ENCODE results near the gene FYB2.

The FYB2 gene

DNA sequence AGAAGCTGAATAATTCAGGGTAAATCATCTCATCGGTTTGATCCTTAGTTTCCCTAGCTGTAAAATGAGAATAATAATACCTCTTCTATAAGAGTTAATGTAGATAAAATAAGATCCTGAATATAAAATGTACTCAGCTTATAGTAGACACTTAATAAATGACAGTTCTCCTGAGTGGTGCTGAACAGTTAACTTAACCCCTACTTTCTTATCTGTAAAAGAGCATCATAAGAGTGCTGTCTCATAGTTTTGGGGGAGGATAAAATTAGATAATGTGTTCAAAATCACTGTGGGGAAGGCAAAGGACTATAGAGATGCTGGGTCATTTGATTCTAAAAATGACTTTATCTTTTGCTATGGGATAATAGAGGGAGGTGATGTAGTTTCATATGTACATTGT, 36.0 kb upstream of the FYB2 start:
- no peak overlapping the region for H2AFZ ChIP-seq (ENCODE audit: low read depth)
- no peaks in the 10 kb centered on the region for H3K27me3 ChIP-seq (ENCODE audit: insufficient read depth, low read depth)
- H3K36me3 ChIP-seq (ENCODE audit: insufficient read depth), result no peaks in the 10 kb centered on the region
- no peak overlapping the region for H3K4me3 ChIP-seq (IDR thresholded peaks at IDR 0.05; ENCODE audit: insufficient read depth, low read depth, low read length)
- TF ChIP-seq, protein P1, sequence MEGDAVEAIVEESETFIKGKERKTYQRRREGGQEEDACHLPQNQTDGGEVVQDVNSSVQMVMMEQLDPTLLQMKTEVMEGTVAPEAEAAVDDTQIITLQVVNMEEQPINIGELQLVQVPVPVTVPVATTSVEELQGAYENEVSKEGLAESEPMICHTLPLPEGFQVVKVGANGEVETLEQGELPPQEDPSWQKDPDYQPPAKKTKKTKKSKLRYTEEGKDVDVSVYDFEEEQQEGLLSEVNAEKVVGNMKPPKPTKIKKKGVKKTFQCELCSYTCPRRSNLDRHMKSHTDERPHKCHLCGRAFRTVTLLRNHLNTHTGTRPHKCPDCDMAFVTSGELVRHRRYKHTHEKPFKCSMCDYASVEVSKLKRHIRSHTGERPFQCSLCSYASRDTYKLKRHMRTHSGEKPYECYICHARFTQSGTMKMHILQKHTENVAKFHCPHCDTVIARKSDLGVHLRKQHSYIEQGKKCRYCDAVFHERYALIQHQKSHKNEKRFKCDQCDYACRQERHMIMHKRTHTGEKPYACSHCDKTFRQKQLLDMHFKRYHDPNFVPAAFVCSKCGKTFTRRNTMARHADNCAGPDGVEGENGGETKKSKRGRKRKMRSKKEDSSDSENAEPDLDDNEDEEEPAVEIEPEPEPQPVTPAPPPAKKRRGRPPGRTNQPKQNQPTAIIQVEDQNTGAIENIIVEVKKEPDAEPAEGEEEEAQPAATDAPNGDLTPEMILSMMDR (conservative IDR thresholded peaks at IDR 0.05; ENCODE audit: low read depth, low read length), result no peak
- no peaks in the 10 kb centered on the region for H3K79me2 ChIP-seq (ENCODE audit: insufficient read depth, low read depth)
- H3K27ac ChIP-seq, result no peak overlapping the region
- no peaks in the 10 kb centered on the region for H3K4me1 ChIP-seq (ENCODE audit: low read depth, poor library complexity, severe bottlenecking)
- no peaks in the 10 kb centered on the region for H4K20me1 ChIP-seq (ENCODE audit: insufficient read depth)
- H3K4me2 ChIP-seq, result no peak overlapping the region
- H3K9ac ChIP-seq, result no peak overlapping the region

DNA sequence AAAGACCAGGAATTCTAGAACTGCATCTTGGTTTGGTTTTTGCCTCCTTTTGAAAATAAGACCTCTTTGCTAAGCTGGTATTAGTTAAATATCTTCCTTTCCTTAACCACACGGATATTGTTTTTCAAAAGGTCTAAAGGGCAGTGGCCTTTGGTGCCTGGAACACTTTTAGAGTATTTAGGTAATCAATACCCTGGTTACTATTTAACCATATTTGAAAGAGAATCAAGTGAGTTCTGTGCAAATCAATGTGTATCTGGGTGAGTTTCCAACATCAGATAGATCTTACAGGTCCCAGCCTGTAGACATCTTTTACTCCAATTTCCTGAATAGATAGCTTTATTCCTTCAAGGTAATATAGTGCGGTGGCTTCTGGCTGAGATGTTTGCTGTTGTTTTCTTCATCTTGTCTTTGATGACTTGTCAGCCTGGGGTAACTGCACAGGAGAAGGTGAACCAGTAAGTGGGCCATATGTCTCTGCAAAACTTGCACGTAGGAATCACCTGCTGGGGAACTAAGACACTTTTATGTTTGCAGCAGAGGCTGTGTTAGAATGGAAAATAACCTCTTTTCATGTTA, 35.4 kb upstream of the FYB2 start, which contains the start of gene C8A:
TSS of gene C8A (plus strand) at position 277 of the 579 bp plus-strand sequence. CDS start at position 382, 105 bp downstream.
- Histone ChIP-seq H3K4me3 (IDR thresholded peaks at IDR 0.05; ENCODE audit: insufficient read depth, low read depth, low read length) (no peak within 1 kb of the TSS), H3K27ac (no peak within 1 kb of the TSS), H3K79me2 (ENCODE audit: insufficient read depth, low read depth) (no peaks in the 10 kb centered on the region), H3K9ac (no peak within 1 kb of the TSS), H3K4me2 (no peak within 1 kb of the TSS), H4K20me1 (ENCODE audit: insufficient read depth) (no peaks in the 10 kb centered on the region), H3K27me3 (ENCODE audit: insufficient read depth, low read depth) (no peaks in the 10 kb centered on the region), H2AFZ (ENCODE audit: low read depth) (no peak within 1 kb of the TSS), H3K36me3 (ENCODE audit: insufficient read depth) (no peaks in the 10 kb centered on the region), H3K4me1 (ENCODE audit: low read depth, poor library complexity, severe bottlenecking) (no peaks in the 10 kb centered on the region)
- TF ChIP-seq, protein P1 (conservative IDR thresholded peaks at IDR 0.05; ENCODE audit: low read depth, low read length), result no peak

DNA sequence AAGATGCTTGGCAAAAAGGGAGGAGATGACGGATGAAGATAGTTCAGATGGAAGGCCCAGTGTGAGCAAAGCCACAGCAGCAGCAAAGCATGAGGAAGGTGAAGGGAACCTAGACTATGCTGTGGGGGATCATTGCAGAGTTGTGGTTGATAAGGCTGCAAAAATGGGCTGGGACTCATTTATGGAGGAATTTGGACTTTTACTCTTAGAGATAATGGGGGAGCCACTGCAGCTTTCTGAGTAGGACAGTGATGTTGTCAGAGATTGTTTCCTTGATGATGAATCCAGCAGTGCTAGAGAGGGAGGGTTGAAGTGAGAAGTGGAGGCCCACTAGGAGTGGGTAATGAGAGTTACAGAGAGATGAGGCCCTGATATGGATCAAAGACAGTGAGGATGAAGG, 33.3 kb upstream of the FYB2 start:
- no peaks in the 10 kb centered on the region for H4K20me1 ChIP-seq (ENCODE audit: insufficient read depth)
- H2AFZ ChIP-seq (ENCODE audit: low read depth), result no peak overlapping the region
- H3K79me2 ChIP-seq (ENCODE audit: insufficient read depth, low read depth), result no peaks in the 10 kb centered on the region
- H3K4me2 ChIP-seq, result no peak overlapping the region
- H3K9ac ChIP-seq, result no peak overlapping the region
- H3K27me3 ChIP-seq (ENCODE audit: insufficient read depth, low read depth), result no peaks in the 10 kb centered on the region
- H3K27ac ChIP-seq, result no peak overlapping the region
- H3K36me3 ChIP-seq (ENCODE audit: insufficient read depth), result no peaks in the 10 kb centered on the region
- TF ChIP-seq, protein P1 (conservative IDR thresholded peaks at IDR 0.05; ENCODE audit: low read depth, low read length), result no peak
- no peak overlapping the region for H3K4me3 ChIP-seq (IDR thresholded peaks at IDR 0.05; ENCODE audit: insufficient read depth, low read depth, low read length)
- H3K4me1 ChIP-seq (ENCODE audit: low read depth, poor library complexity, severe bottlenecking), result no peaks in the 10 kb centered on the region

DNA sequence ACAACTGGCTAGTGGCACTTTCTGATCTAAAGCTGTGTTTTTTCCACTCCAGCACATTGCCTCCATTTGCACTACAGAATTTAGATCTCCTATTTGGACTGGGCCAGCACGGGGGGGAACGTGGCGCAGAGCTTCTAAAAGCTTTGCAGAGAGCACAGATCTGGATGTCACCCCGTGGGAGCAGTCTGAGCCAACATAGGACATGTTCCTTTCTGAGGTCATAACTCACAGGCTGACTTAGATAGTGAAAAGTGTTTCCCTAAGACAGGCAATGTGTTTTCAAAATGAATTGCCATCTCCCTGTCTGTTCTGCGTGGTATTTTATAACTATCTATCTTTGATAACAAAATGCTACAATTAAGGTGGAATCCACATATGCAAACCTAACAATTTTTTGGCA, 31.7 kb upstream of the FYB2 start:
- H3K4me2 ChIP-seq, result no peak overlapping the region
- H3K27me3 ChIP-seq (ENCODE audit: insufficient read depth, low read depth), result no peaks in the 10 kb centered on the region
- no peaks in the 10 kb centered on the region for H4K20me1 ChIP-seq (ENCODE audit: insufficient read depth)
- no peak overlapping the region for H3K4me3 ChIP-seq (IDR thresholded peaks at IDR 0.05; ENCODE audit: insufficient read depth, low read depth, low read length)
- H3K27ac ChIP-seq, result no peak overlapping the region
- no peaks in the 10 kb centered on the region for H3K36me3 ChIP-seq (ENCODE audit: insufficient read depth)
- H3K79me2 ChIP-seq (ENCODE audit: insufficient read depth, low read depth), result no peaks in the 10 kb centered on the region
- no peaks in the 10 kb centered on the region for H3K4me1 ChIP-seq (ENCODE audit: low read depth, poor library complexity, severe bottlenecking)
- no peak overlapping the region for H3K9ac ChIP-seq
- no peak overlapping the region for H2AFZ ChIP-seq (ENCODE audit: low read depth)
- TF ChIP-seq, protein P1 (conservative IDR thresholded peaks at IDR 0.05; ENCODE audit: low read depth, low read length), result no peak

Data from KMS-11 (cell line).